HCT116 (cell line): ENCODE results near the gene C14orf180. TPM values are rescaled to one million over a fixed set of nuclear protein-coding genes. Genes with fewer than 3 reads are reported as not detected.

ENCODE experiments used
- ATAC-seq: fragments of 200-7000 bp; cut with Tn5 transposase; 2 replicates; pipeline ENCODE4 v1.9.1; 2020; ENCODE audit warnings: mild to moderate bottlenecking, moderate library complexity
- BruUV-seq: library from RNA; stranded (reverse); fragments of 400-500 nt; replicated peaks from 2 replicates; lab custom pipeline; 2021; lab: Mats Ljungman, UMichigan
- CTCF ChIA-PET: fragments of 300-600 bp; sonication (Branson Sonifier 250); formaldehyde crosslinking; loops from one replicate; lab custom pipeline; 2021; ENCODE audit warnings: antibody characterized with exemption; lab: Charles Lee
- POLR2A ChIA-PET: fragments of 300-600, 350-600 bp; sonication (Branson Sonifier 250); formaldehyde crosslinking; loops from one replicate; lab custom pipeline; 2021; ENCODE audit warnings: antibody characterized with exemption; lab: Charles Lee
- RAD21 ChIA-PET, 2 experiments: fragments of 300-600 bp; sonication (Branson Sonifier 250); formaldehyde crosslinking; loops; one replicate each; lab custom pipeline; 2023; ENCODE audit warnings: low total read pairs in 2 of 2; ENCODE audit not compliant: uncharacterized antibody in 2 of 2, unreplicated experiment in 2 of 2, low non-redundant PET in 1 of 2; lab: Charles Lee
- DNase-seq: peaks from one replicate; pipeline ENCODE4 v3.0.0-alpha.2; 2010; ENCODE audit warnings: low read depth, low spot score
- H2AFZ ChIP-seq: fragments of 200-600 bp; shearing (Covaris generic), sonication (generic); 2 replicates; pipeline ENCODE4 v1.6.1; 2017; ENCODE audit warnings: low read depth, mixed run types, mixed read lengths, antibody characterized with exemption, low read length; ENCODE audit not compliant: poor library complexity, severe bottlenecking
- H3K27ac ChIP-seq: 2 replicates; pipeline ENCODE4 v1.5.1; 2012; ENCODE audit warnings: low read depth, low read length
- H3K27me3 ChIP-seq: fragments of 200-600 bp; sonication (generic); 2 replicates; pipeline ENCODE4 v1.6.1; 2016; ENCODE audit warnings: mixed run types, low read length, mixed read lengths; ENCODE audit not compliant: insufficient read depth
- H3K36me3 ChIP-seq, 2 experiments: fragments of 200-500 bp in 1 of 2; fragments of 200-600 bp in 1 of 2; sonication (Bioruptor generic) in 1 of 2; sonication (generic) in 1 of 2; 2 replicates each; pipeline versions ENCODE4 v1.5.1 to v1.6.1; 2014 to 2016; ENCODE audit warnings: low read length in 2 of 2, inconsistent platforms in 1 of 2, mixed read lengths in 1 of 2, mixed run types in 1 of 2; ENCODE audit not compliant: insufficient read depth in 2 of 2, control insufficient read depth in 1 of 2
- H3K4me1 ChIP-seq, 2 experiments: fragments of 200-600 bp in 1 of 2; sonication (generic) in 1 of 2; 2 replicates each; pipeline versions ENCODE4 v1.5.1 to v1.6.1; 2012 to 2017; ENCODE audit warnings: low read length in 2 of 2, inconsistent platforms in 1 of 2, mild to moderate bottlenecking in 1 of 2, mixed read lengths in 1 of 2, mixed run types in 1 of 2, moderate library complexity in 1 of 2; ENCODE audit not compliant: insufficient read depth in 2 of 2, control insufficient read depth in 1 of 2
- H3K4me2 ChIP-seq: fragments of 200-600 bp; sonication (generic); 2 replicates; pipeline ENCODE4 v1.6.1; 2017; ENCODE audit warnings: mixed run types, low read length, mixed read lengths
- H3K4me3 ChIP-seq, 2 experiments: fragments of 200-600 bp in 1 of 2; sonication (generic) in 1 of 2; replicated peaks in 1 of 2; 2 replicates each; pipeline ENCODE4 v1.5.1; 2011 to 2016; ENCODE audit warnings: low read length in 2 of 2, control low read depth in 1 of 2, low read depth in 1 of 2, mild to moderate bottlenecking in 1 of 2, mixed read lengths in 1 of 2, mixed run types in 1 of 2
- H3K79me2 ChIP-seq: fragments of 200-600 bp; sonication (generic); 2 replicates; pipeline ENCODE4 v1.6.1; 2017; ENCODE audit warnings: mild to moderate bottlenecking, mixed run types, low read length, moderate library complexity, mixed read lengths; ENCODE audit not compliant: insufficient read depth
- H3K9ac ChIP-seq: fragments of 200-600 bp; sonication (generic); 2 replicates; pipeline ENCODE4 v1.6.1; 2016; ENCODE audit warnings: low read length, mixed read lengths
- H3K9me2 ChIP-seq: fragments of 200-600 bp; sonication (generic), shearing (Covaris generic); 2 replicates; pipeline ENCODE4 v1.6.1; 2017; ENCODE audit warnings: mixed run types, mild to moderate bottlenecking, moderate library complexity; ENCODE audit not compliant: insufficient read depth
- H3K9me3 ChIP-seq, 2 experiments: fragments of 200-500 bp in 1 of 2; fragments of 200-600 bp in 1 of 2; sonication (Bioruptor generic) in 1 of 2; sonication (generic) in 1 of 2; 2 replicates each; pipeline ENCODE4 v1.6.1; 2014 to 2017; ENCODE audit warnings: low read length in 2 of 2, mixed read lengths in 2 of 2, inconsistent platforms in 1 of 2, low read depth in 1 of 2, mild to moderate bottlenecking in 1 of 2, mixed run types in 1 of 2, moderate library complexity in 1 of 2; ENCODE audit not compliant: control insufficient read depth in 1 of 2, insufficient read depth in 1 of 2
- H4K20me1 ChIP-seq: fragments of 200-600 bp; sonication (generic), shearing (Covaris generic); 2 replicates; pipeline ENCODE4 v1.6.1; 2017; ENCODE audit warnings: mixed run types, mild to moderate bottlenecking, moderate library complexity; ENCODE audit not compliant: insufficient read depth
- ATF3 ChIP-seq: IDR thresholded peaks from 2 replicates; pipeline ENCODE4 v1.6.1; 2012
- CEBPB ChIP-seq: IDR thresholded peaks from 2 replicates; pipeline ENCODE4 v1.6.1; 2012; ENCODE audit warnings: low read depth
- CTCF ChIP-seq, 3 experiments: fragments of 200-600 bp in 1 of 3; sonication (generic) in 1 of 3; IDR thresholded peaks in 2 of 3; conservative IDR thresholded peaks in 1 of 3; 2 replicates each; pipeline ENCODE4 v1.5.1; 2012 to 2017; ENCODE audit warnings: low read depth in 2 of 3, low read length in 2 of 3, antibody characterized with exemption in 1 of 3, borderline replicate concordance in 1 of 3, control low read depth in 1 of 3, mild to moderate bottlenecking in 1 of 3, mixed read lengths in 1 of 3, mixed run types in 1 of 3, moderate library complexity in 1 of 3; ENCODE audit not compliant: insufficient read depth in 1 of 3
- EGR1 ChIP-seq: IDR thresholded peaks from 2 replicates; pipeline ENCODE4 v1.6.1; 2012; ENCODE audit warnings: low read depth
- ELF1 ChIP-seq: IDR thresholded peaks from 2 replicates; pipeline ENCODE4 v1.6.1; 2012; ENCODE audit warnings: low read depth, borderline replicate concordance
- EZH2 ChIP-seq: fragments of 200-600 bp; sonication (generic); IDR thresholded peaks from 2 replicates; pipeline ENCODE4 v1.6.1; 2017; ENCODE audit warnings: antibody characterized with exemption, mixed run types
- EZH2phosphoT487 ChIP-seq: fragments of 200-600 bp; IDR thresholded peaks from 2 replicates; pipeline ENCODE4 v1.6.1; 2018; ENCODE audit warnings: antibody characterized with exemption, borderline replicate concordance
- FOSL1 ChIP-seq: IDR thresholded peaks from 2 replicates; pipeline ENCODE4 v1.6.1; 2012; ENCODE audit warnings: low read depth
- JUND ChIP-seq: IDR thresholded peaks from 2 replicates; pipeline ENCODE4 v1.6.1; 2012
- MAX ChIP-seq: IDR thresholded peaks from 2 replicates; pipeline ENCODE4 v1.6.1; 2012
- POLR2A ChIP-seq: IDR thresholded peaks from 2 replicates; pipeline ENCODE4 v1.7.0; 2011; ENCODE audit warnings: borderline replicate concordance; ENCODE audit not compliant: insufficient read depth, insufficient read length; ENCODE audit errors: extremely low read depth
- POLR2AphosphoS5 ChIP-seq: IDR thresholded peaks from 2 replicates; pipeline ENCODE4 v1.6.1; 2011; ENCODE audit warnings: mild to moderate bottlenecking, low read depth, low read length, moderate library complexity
- RAD21 ChIP-seq: IDR thresholded peaks from 2 replicates; pipeline ENCODE4 v1.6.1; 2012; ENCODE audit warnings: low read depth, mild to moderate bottlenecking
- REST ChIP-seq: IDR thresholded peaks from 2 replicates; pipeline ENCODE4 v1.6.1; 2012; ENCODE audit warnings: low read depth
- SP1 ChIP-seq: IDR thresholded peaks from 2 replicates; pipeline ENCODE4 v1.6.1; 2012; ENCODE audit warnings: low read depth
- SRF ChIP-seq: IDR thresholded peaks from 2 replicates; pipeline ENCODE4 v1.6.1; 2012; ENCODE audit warnings: low read depth
- TCF7L2 ChIP-seq: IDR thresholded peaks from 2 replicates; pipeline ENCODE4 v1.7.0; 2011; ENCODE audit warnings: borderline replicate concordance, inconsistent platforms; ENCODE audit not compliant: insufficient read depth, insufficient read length; ENCODE audit errors: extremely low read depth
- YY1 ChIP-seq: IDR thresholded peaks from 2 replicates; pipeline ENCODE4 v1.6.1; 2011; ENCODE audit warnings: low read length, low read depth, moderate library complexity, mild to moderate bottlenecking; ENCODE audit not compliant: insufficient replicate concordance; ENCODE audit errors: extremely low read depth
- ZBTB33 ChIP-seq: IDR thresholded peaks from 2 replicates; pipeline ENCODE4 v1.6.1; 2011; ENCODE audit warnings: mild to moderate bottlenecking, low read length, moderate library complexity; ENCODE audit not compliant: insufficient replicate concordance; ENCODE audit errors: extremely low read depth
- ZFX ChIP-seq: fragments of 450-650 bp; IDR thresholded peaks from 2 replicates; pipeline ENCODE4 v1.6.1; 2017
- intact Hi-C: fragments of 100-400 bp; cut with micrococcal nuclease; formaldehyde crosslinking; loops from 2 replicates; pipeline ENCODE4 v1.10.0; 2022
- total RNA-seq: library from RNA; stranded (reverse); gene quantifications from one replicate; pipeline ENCODE4 v1.2.1, GENCODE V29; 2021; ENCODE audit not compliant: unreplicated experiment

The C14orf180 gene
- total RNA-seq, 1 experiment from 2014 or later = not detected

GRCh38 chr14:104567141-104567956 lies 12.2 kb upstream of the C14orf180 start:
- ChIA-PET POLR2A (no interaction called here), CTCF (no interaction called here)

More at GRCh38 chr14:104567141-104567956, 12.2 kb upstream of the C14orf180 start:
- Histone ChIP-seq H3K27ac (no peak overlapping the region), H3K9ac (no peak overlapping the region), H2AFZ (no peak overlapping the region), H3K27me3 (no peaks in the 10 kb centered on the region), H3K4me2 (no peak overlapping the region), H3K79me2 (no peaks in the 10 kb centered on the region), H4K20me1 (no peaks in the 10 kb centered on the region), H3K9me2 (no peaks in the 10 kb centered on the region), H3K9me3 (no peaks in the 10 kb centered on the region), H3K4me1 (peaks cover 0 to 9% of the 10 kb centered on the region in 2 experiments; a peak in 2 of 4 replicates)
- no TSS peak for BruUV-seq
- intact Hi-C loops = no loop called here
- DNase-seq = no peak
- no peak for ATAC-seq
- RAD21 ChIA-PET = no interaction called here
- TF ChIP-seq FOSL1 (no peak), EGR1 (no peak), TCF7L2 (no peak), POLR2AphosphoS5 (no peak), SP1 (no peak), ZBTB33 (no peak), CEBPB (no peak), CTCF (IDR thresholded peaks at IDR 0.05 in 2 of 3, conservative IDR thresholded peaks at IDR 0.05 in 1 of 3; ENCODE audit: borderline replicate concordance in 1 of 3, insufficient read depth in 1 of 3, low read depth in 2 of 3, low read length in 2 of 3) (no peak), SRF (no peak), EZH2 (no peak), YY1 (no peak), ATF3 (no peak), POLR2A (no peak), JUND (no peak), ZFX (no peak), MAX (no peak), REST (no peak), EZH2phosphoT487 (no peak), RAD21 (no peak), ELF1 (no peak)
- TF ChIP-seq, all 23 proteins: peak for 0
- H3K36me3 ChIP-seq = no peaks in the 10 kb centered on the region
- H3K4me3 ChIP-seq = no peak overlapping the region
